HG02610 (cell line): ENCODE measurements around the gene NTMT1.

Experiments
- ATAC-seq: cut with Tn5 transposase; IDR thresholded peaks from one replicate; pipeline ENCODE4 v1.9.1; 2021; ENCODE audit warnings: mild to moderate bottlenecking, moderate library complexity; ENCODE audit not compliant: unreplicated experiment

NTMT1 gene

DNA sequence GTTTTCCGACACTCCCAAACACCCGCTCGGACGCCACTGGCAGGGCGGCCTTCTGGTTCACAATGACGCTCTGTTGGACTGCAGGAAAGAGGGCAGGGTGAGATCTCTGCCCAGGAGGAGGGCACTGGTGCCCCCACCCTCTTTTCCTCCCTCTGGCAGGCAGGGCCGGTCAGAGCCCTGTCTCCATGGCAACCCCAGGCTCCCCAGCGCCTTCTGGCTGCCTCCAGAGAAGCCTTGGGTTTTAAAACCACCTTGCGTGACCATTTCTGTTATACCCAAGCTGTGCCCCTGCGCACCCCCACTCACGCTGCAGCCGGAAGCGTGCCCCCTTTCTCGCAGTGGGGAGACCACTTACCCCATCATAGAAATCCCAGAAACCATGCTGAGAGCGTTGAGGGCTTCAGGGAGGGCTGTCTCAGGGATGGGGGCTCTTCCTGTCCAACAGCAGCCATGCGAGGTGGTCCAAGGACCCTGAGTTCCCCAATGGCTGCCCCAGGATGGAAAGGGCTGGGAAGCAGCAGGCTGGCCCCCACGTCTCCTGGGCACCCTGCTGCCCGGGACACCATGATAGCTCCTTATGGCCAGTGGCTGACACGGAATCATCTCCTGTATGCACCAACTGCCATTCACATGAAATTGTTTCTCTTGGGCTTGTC is 12.3 kb upstream of the NTMT1 start:
- no peak for ATAC-seq

DNA sequence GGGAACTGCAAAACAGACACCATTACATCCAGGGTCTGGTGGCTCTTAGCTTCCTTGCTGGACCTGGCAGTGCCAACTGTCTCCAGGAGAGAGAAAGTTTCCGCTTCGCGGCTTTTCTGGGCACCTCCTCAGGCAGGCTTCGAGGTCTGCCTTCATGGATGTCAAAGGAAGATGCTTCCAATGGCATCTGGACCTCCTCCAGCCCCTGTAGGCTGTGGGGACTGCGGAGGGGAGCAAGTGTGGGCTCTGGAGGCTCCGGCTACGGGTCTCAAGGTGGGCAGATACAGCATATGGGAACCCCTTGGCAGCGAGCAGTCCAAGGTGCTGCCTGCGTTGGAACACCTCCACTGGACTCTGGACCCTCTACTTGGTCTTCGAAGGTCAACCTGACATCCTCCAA is 11.0 kb upstream of the NTMT1 start:
- ATAC-seq, result no peak

DNA sequence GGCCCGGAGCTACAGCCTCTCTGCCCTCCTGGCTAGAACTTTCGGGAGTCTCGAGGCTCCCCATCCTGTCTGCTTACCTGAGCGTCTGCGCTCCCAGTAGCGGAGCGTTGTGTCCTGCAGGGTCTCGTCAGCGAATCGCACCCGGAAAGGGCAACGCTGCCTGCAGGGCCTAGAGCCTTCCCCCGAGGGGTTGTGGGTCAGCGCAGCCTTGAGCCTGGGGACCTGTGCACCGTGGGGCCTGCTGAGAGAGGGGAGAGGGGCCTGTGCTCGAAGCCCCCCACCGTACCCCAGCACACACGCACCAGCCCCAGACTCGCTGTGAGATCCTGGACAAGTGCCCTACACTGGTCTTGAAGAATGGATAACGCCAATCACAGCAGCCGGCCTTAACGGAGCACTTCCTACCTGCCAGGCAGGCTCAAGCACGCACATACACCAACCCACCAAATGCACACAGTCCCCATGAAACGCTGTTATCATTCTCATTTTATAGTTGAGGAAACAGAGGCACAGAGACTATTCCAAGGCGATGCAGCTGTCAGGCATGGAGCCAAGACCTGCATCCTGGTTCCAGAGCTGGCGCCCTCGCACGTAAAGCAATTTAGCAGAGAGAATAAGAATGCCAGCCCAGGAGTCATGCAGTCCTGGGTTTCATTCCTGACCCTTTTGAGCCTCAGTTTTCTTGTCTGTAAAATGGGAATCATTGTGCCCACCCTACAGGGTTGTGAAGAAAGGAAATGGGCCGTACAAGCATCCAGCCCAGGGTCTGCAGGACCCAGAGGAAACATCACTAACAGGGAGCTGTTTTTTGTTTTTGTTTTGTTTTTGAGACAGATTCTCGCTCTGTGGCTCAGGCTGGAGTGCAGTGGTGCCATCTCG is 10.3 kb upstream of the NTMT1 start:
- no peak for ATAC-seq

DNA sequence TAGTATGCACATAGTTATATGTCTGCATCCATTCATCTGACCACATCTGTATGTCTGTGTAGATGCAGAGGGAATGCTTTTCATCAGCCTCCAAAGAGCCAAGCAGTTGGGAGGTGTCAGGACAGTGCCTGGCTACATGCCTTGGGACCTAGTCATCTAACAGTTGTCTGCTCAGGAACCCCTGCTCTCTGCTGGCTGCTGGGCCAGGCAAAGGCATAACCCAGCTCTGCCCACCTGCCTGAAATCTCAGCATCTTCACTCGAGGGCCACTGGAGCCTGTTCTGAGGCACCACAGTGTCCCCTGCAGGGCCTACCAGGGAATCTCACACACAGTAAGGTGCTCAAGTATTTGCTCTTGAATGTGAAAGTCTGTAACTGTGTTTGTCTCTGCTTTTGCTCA is 8.8 kb upstream of the NTMT1 start:
- ATAC-seq, result no peak

DNA sequence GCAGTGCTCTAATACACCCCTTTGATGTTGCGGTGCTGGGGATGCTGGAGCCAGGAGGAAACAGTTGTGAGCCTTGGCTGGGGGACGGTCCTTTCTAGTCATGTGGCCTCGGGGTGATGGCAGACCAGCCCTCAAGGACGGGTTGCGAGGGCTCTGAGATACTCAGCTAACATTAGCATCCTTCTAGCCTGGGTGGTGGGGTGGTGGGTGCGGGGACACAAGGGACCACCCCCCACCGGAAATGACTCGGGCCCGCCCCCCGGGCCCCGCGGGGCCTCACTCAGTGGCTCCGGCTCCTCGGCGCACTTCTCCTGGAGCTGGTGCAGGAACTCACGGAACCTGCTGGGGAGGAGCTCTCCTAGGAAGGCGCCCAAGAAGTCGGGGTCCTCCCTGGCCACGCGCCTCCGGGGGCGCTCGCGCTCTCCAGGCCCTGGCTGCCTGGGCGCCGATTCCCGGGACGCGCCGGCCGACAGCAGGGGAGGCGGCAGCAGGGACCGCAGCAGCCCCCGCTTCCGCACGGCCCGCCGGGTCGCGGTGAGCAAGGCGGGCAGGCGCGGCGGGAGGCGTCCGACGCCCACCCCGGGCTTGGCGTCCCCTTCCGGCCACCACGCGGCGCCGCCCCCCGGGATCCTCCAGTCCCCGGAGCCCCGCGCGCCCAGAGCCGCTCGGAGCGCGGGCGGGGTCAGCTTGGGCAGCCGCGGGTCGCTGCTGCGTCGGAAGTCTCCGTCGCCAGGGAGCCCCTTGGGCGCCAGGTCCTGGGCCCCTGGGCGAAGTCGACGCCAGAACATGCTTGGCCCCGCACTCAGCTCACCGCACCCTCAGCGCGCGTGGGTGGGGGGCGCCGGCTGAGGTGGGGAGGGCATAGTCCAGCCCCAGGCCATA is 5.9 kb upstream of the NTMT1 start:
- ATAC-seq, result no peak

DNA sequence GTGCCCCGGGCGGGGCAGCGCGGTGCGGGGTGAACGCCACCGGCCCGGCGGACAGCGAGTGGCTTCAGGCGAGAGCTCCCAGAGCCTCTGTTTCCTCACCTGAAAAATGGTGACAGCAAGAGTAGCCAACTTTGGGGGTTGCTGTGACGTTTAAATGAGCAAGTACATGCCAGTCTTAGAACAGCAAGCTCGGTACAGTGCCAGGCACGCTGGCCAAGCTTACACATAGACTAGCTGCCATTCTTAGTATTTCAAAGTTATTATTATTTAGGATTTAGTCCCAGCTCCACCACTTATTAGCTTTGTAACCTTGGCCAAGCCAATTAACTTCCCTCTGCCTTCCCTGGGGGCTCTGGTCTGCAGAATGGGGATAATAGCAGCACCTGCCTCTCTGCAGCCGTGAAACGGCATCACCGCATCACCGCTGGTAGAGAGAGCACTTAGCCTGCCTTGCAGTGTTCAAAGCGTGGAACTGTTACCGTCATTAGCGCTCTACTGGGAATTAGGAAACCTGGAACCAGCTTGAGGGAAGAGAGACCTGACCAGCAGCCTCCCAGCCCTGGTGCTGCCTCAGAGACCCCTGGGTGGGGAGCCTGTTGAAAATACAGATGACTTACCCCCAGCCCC is 5.2 kb upstream of the NTMT1 start, which contains the start of gene C9orf50:
Gene C9orf50 (minus strand): TSS at position 433 of the 627 bp plus-strand sequence. CDS start 527 bp downstream, outside the sequence.
- no peak for ATAC-seq

DNA sequence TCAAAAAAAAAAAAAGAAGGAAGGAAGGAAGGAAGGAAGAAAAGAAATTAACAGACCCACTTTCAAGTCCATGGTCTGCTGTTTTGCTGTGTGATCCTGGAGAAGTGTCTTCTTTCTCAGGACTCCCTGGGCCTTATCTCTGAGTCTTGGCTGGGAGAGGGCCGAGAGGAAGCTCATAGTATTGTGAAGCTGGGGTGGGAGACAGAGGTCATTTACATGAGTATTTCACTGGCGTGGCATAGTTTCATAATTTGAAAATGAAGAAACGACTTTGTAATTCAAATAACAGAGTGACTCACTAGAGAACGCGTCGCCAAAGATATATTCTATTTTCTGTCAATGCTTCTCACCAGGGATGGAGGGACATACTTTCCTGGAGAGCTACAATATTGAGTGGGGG is 2.6 kb upstream of the NTMT1 start:
- ATAC-seq, result no peak

DNA sequence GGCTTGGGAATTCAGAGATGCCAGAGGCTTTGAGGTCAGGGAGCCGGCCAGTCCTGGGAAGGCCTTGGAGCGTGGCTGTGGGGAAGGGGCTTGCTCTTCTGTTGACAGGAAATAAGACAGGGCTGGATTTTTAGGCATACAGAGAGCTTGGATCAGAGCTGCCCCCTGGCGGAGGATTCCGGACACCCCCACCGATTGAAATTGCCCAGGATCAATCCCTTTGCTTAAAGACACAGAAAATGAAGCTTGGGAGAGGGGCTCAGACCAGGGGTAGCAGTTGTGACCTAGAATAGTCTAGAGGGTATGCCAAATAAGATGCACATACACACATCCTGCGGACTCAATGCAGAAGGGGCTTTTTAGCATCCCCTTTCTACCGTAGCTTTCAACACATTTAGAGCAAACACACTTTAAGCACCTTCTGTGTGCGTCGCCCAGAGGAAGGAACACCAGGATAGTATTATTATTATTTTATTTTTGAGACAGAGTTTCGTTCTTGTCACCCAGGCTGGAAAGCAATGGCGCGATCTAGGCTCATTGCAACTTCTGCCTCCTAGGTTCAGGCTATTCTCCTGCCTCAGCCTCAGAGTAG is 1.7 kb upstream of the NTMT1 start:
- ATAC-seq, result no peak

DNA sequence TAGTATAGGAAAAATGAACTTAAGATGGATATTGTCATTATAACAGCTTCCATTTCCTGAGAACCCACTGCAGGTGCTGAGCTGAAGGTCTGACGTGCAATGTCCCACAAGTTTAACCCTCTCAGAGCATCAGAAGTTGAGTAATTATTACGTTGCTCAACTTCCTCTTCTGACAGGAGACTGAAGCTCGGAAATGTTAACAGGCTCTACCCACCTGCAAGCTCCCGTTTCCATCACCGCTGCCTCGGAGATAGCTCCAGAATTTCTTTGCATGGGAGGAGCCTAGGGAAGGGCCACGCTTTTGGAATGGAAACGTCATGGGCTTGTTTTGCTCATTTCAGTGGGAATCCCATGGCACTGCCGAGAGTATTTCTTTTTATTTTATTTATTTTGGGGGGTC is 1.0 kb upstream of the NTMT1 start:
- no peak for ATAC-seq

DNA sequence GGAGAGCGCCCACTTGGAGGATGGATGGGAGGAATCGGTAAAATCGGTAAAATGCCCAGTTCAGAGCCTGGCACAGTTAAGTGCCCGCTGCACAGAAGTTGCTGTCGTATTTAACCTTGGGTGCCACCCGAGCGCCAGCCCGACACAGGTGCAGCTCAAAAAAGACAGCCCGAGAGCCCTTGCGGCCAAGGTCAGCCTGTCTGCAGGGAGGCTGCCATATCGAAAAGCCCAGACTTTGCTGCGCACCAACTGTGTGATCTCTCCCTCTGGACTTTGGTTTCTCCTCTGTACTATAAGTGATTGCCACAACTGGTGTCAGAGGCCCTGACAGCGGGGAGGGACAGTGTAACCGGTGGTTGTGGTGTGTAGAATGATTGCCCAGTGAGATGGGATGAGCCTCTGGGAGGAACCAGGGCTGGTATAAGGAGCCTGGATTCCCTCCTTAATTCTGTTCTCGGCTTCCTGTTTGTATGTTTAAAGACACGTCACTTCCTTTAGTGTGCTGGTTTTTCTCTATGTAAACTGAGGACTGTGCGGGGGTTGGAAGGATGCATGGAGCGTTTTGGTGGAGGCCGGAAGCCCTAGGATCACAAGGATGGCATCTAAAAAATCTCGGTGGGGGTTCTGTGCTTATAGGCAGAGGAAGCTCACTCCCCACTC is 792 bp downstream of the NTMT1 start:
- peak; percentile 11 for ATAC-seq

DNA sequence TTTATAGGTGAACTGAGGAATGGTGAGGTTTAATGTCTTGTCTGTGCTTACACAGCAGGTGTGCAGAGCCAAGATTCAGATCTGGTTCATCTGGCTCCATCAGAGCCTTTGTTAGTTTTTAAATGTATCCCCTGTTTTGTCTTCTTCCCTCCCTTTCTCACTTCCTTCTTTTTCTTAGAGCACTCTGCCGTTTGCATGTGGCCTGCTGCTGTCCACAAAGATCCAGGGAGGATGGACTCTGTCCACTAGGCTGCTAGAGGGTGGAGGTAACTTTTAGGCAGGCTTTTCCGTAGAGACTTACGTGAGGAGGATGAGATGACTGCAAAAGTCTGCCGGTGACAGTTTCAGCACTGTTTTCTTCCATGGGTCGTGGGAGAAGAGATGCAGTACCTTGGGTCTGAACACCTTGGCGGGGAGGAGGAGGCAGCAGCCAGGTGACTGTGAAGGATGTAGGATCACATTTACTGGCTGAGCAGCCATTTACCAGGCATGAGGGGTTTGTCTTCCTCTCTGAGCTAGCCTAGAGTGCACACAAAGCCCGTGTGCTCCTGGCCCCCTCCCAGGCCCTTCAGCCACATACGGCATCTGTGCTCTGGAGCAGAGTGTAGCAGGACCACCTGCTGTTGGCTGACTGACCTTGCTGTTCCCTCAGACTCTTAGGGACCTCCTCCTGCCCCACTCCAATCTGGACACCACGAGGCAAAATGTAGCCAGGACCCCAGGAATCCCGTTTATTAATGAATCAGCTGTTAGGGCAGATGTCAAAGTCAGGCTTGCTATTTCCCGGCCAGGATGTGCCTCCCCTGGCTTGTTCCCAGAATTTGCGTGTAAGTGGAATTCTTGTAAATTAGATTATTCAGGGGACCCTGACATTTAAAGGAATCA is 1.8 kb downstream of the NTMT1 start:
- ATAC-seq, result no peak

DNA sequence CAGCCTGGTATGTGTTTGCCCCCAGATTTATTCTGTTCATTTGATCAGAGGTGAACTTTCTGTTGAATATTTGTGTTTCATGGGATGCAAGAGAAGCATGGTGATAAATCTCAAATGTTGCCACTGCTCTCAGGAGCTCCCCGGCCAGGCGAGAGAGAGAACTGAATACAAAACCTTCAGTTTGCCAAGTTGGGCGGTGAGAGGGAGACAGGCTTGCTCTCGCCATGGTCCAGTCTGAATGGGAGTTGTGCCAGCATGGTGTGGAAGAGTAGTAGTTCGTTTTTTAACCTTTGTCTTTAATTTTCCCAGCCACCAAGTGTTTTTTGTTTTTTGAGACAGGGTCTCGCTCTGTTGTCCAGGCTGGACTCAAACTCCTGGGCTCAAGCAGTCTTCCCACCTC is 2.7 kb downstream of the NTMT1 start:
- ATAC-seq, result no peak

DNA sequence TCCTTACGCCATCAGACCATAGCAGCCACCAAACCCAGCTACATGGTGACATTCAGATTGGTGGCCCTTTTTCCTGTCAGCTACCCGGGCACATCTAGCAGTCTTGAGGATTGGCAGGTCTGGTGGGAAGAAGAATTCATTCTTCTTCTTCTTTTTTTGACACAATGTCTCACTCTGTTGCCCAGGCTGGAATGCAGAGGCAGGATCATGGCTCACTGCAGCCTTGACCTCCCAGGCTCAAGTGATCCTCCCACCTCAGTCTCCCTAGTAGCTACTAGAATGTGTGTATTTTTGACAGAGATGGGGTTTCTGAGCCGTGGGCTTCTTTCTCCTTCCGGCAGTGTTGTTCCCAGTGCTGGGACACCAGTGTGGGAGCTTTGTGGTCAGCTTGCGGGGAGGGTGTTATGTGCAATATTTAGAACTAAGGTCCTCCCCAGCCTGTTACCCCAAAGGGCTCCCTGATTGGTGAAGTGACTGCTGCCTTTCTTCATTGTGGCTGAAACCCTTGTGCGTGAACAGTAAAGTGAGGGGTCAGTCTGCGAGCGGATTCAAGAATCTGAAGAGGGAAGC is 3.4 kb downstream of the NTMT1 start:
- no peak for ATAC-seq

DNA sequence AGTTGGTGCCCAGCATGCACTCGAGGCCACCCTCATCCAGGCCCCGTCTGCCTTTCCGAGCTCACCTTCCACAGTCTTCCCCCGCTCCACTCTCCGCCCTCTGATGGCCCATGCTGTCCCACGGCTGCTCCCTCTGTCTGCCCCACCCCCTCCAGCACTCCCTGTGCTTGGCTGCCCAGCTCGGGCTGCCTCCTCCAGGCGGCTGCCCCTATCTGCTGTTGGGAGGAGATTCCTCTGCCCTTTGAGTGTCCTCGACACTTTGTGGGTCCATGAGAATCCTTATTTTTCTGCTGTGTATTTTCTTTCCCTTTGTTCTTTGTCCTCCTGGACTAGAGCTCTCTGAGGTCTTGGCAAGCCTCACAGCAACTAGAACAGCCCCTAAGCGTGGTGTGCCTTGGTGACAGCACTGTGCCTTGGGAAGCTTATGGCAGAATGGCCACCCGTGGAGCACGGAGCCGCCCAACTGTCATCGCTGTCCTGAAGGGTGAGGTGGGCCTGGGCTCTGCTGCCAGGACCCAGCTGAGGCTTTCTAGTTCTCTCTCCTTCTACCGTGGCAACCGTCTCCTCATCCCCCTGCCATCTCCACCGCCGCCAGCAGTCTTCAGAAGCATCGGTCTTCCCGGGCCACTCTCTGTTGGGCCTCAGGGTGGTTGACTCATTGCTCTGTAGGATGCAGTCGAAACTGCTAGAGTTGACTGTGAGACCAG is 5.2 kb downstream of the NTMT1 start:
- no peak for ATAC-seq

DNA sequence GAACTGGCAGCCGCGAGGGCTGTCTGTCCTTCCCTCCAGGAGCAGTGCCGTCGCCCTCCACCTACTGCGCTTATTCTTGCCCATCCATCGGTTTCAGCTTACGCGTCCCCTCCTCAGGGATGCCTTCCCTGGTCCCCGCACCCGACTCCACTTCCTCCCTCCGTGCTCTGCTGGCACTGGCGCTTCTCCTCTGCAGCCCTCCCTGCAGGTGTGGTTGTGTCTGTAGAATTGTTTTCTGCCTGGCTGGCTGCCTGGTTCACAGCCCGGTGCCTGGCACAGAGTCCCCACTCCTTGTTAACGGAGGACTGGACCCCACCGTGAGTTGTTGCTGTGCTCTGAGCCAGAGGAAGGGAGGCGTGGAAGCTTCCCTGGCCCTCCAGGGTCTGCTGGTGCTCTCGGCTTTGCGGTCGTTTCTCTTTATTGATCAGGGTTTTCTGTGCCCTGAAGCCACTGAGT is 5.7 kb downstream of the NTMT1 start:
- ATAC-seq, result no peak

DNA sequence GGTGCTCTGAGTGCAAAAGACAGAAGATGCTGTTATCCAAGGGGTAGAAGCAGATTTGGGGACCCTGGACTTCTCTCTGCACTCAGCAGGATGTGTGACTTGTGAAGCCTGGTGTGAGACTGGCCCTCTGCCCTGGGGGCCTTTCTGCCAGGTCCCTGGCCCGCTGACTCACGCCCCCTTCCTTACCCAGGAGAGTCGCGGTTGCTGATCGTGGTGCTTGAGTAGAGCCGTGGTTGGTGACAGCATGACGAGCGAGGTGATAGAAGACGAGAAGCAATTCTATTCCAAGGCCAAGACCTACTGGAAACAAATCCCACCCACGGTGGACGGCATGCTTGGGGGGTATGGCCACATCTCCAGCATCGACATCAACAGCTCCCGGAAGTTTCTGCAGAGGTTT is 6.5 kb downstream of the NTMT1 start:
- ATAC-seq, result no peak

DNA sequence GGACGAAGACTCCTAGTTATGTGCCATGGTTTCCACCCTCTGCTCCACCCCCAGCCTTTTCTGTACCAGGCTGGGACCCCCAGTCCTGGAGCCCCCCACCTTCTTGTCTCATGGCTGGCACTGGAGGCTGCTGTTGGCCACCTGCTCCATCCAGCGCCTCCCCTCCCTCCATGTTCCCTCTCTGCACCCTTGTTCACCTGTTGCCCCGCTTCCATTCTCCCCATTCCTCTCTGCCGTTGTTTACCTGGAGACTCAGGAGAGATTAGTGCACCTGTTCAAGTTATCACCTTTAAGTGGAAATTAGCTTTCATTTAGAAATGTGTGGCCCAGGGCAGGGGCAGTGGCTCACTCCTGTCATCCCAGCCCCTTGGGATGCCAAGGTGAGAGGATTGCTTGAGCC is 7.2 kb downstream of the NTMT1 start:
- no peak for ATAC-seq

DNA sequence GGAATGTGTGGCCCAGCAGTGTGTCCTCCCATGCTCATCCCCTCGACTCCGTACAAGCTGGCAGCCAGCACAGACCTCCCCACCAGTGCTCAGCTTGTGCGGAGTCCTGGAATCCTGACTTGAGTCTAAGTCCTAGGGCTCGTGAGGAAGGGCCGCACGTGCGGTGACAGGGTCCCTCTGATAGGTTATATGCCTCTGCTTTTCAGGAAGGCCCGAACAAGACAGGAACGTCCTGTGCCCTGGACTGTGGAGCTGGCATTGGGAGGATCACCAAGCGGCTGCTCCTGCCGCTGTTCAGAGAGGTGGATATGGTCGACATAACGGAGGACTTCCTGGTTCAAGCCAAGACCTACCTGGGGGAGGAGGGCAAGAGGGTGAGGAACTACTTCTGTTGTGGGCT is 7.9 kb downstream of the NTMT1 start:
- no peak for ATAC-seq
